Cardiac fibroblast (primary cell): ENCODE results near the gene CAMK2D.
"Not testable (repeated sequence)": the region's sequence is repeated elsewhere in the genome, so short reads cannot be mapped to it uniquely, and the experiment has no call there.

Experiments used
- DNase-seq, 2 donors: peaks; one replicate each; pipeline versions ENCODE4 v3.0.0 to v3.0.0-alpha.2; 2010; ENCODE audit warnings: low read depth in 2 of 2
- H3K4me3 ChIP-seq, 2 donors: replicated peaks in 1 of 2; 1 replicate in 1 of 2; 2 replicates in 1 of 2; pipeline ENCODE4 v1.5.1; 2011; ENCODE audit warnings: low read depth in 2 of 2, low read length in 2 of 2, mild to moderate bottlenecking in 2 of 2, moderate library complexity in 1 of 2
- TF ChIP-seq, protein P1 (sequence below): IDR thresholded peaks from one replicate; pipeline ENCODE4 v1.5.1; 2011; ENCODE audit warnings: low read depth, mild to moderate bottlenecking, low read length, inconsistent platforms

CAMK2D gene

DNA sequence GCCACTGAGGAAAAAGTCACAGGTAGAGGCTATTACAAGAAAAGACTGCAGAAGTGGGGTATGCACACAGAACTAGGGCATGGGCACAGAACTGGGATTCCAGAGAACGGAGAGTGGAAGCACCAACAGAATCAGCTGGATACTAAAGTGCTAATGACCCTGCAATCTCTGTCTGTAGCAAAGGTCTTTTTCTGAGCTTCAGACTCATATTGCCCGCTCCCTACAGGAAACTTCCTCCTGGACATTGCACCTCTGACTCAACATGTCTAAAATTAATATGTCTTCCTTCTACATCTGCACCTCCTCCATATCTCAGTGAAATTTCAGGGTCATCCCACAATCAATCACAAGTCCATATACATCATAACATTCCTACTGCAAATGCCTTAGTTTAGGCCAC, 5.3 kb upstream of the CAMK2D start:
- DNase-seq, result no peak
- no peak overlapping the region for H3K4me3 ChIP-seq
- TF ChIP-seq, protein P1, sequence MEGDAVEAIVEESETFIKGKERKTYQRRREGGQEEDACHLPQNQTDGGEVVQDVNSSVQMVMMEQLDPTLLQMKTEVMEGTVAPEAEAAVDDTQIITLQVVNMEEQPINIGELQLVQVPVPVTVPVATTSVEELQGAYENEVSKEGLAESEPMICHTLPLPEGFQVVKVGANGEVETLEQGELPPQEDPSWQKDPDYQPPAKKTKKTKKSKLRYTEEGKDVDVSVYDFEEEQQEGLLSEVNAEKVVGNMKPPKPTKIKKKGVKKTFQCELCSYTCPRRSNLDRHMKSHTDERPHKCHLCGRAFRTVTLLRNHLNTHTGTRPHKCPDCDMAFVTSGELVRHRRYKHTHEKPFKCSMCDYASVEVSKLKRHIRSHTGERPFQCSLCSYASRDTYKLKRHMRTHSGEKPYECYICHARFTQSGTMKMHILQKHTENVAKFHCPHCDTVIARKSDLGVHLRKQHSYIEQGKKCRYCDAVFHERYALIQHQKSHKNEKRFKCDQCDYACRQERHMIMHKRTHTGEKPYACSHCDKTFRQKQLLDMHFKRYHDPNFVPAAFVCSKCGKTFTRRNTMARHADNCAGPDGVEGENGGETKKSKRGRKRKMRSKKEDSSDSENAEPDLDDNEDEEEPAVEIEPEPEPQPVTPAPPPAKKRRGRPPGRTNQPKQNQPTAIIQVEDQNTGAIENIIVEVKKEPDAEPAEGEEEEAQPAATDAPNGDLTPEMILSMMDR, result no peak

DNA sequence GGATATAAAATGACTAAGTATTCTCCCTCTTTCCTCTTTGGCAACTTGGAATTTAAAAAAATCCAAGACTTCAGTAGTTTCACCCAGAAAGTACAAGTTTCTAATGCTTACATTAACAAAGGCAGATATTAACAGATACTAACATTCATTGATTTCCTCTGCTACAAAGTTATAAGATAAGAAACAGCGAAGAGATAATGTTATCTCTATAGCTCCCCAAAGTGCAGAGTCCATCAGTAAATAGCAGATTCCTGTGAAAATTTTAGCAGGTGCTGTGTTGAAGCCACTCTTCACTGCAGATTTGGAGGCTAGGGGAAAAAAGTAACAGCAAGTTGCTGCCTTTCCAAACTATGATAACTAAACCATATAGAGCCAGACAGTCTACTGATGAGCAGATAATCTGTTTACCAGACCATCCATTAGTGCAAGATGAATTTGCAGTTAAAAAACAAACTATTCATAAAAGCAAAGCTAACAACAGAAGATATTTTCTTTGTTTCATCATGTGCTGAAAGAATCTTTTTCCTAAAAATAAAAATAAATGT, 3.3 kb upstream of the CAMK2D start:
- TF ChIP-seq, protein P1, result no peak
- DNase-seq, result no peak
- H3K4me3 ChIP-seq, result no peak overlapping the region

DNA sequence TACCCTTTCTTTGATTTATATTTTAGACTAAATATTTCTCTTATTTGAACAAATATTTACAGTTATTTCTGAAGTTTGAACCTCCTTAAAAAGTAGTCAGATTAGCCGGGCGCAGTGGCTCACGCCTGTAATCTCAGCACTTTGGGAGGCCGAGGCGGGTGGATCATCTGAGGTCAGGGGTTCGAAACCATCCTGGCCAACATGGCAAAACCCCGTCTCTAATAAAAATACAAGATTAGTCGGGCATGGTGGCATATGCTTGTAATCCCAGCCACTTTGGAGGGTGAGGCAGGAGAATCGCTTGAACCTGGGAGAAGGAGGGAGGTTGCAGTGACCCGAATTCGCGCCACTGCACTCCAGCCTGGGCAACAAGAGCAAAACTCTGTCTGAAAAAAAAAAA, 2.4 kb upstream of the CAMK2D start:
- DNase-seq, H3K4me3 ChIP-seq: not testable (repeated sequence)

DNA sequence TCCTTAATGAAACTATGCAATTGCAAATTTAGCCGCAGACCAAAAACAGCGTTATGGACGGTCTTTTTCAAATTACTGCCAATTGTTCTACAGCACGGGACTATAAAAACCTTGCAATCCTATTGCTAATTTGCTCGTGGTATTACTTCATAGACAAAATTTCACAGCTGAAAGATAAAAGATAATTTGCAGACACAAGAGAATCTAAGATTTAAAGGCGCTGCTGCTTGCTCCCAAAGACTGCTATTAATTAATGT, 1.4 kb upstream of the CAMK2D start:
- TF ChIP-seq, protein P1, result no peak
- DNase-seq, result no peak
- H3K4me3 ChIP-seq, result peak overlapping the region; percentile 90 to 97

DNA sequence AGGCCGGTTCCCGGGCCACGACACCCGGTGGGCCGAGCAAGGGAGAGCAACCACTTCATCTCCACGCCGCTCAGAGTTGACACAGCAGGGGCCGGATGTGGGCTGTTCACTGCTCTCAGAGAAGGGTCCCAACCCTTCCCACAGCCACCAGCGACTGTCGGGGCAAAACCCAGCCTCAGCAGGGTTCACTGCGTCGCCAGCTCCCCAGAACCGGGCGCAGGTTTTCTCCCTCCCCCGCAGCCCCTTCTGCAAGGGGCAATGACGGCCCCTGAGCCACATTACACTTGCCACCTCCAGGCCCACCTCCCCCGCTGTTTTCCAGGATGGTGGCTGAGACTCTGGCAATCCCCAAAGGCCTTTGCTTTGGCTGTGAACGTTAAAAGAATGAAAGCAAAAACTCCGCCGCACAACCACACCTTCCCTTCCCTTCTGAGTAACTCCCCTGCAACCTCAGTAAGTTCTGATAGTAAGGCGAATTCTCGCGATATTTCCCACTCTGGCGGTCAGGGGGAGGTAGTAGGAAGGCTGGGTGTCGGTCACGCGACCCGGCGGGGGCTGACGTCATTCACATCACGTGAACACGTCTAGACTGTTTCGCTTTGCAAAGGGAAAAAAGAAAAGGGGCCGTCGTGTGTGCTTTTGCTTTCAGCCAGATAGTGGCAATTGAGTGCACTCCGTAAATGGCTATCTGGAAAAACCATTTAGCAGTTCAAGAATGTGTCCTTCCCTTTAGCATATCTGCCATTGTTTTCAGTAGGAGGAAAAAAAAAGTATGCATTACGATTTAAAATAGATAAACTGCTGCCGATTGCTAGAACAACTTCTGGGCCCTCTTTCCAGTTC, 869 bp upstream of the CAMK2D start:
- TF ChIP-seq, protein P1, result peak; percentile 0
- peak; percentile 100 for DNase-seq
- H3K4me3 ChIP-seq, result peak overlapping the region; percentile 90 to 97

DNA sequence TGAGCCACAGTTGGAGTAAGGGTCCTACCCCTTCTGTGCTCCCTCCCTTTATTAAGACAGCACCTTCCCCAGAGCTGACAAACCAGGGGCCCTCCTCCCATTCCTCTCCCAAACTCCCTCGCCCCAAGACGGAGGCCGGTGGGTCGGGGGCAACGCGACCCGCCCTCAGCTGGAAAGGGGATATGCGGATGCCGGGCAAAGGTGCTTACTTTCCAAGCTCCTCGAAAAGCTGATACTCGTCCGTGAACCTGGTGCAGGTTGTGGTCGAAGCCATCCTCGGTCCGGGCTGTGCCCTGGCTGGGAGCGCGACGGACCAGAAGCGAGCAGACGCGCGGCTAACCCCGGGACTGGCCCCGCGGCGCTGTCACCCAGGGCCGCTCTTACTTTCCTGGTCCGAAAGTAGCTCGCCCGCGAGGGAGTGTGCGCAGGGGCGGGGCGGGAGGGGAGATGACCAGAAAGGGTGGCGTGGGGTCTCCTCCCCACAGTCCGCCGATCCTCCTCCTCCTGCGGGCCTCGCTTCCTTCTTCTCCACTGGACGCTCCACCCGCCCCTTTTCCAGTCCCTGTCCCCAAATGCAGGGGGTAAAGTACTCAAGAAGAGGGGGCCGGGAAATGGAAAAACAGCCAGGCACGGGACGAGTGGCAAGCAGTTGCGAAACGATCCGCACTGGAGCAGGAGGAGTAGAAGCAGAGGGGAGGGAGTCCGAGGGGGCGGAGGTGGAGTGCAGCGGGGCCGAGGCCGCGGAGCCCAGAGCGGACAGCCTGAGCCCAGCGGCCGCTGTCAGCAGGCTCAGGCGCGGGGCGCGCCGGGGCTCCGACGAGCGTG, 531 bp downstream of the CAMK2D start:
- peak overlapping the region; percentile 90 to 97 for H3K4me3 ChIP-seq
- TF ChIP-seq, protein P1, result no peak
- peak; percentile 81 to 92 for DNase-seq
